SK-N-SH treated with all-trans-retinoic acid at 6 μM for 48 hours (cell line): ENCODE measurements around the gene OR4C45.

Experiments
- CSDC2 ChIP-seq: fragments of 250-450 bp; sonication (Bioruptor Pico); IDR thresholded peaks from 2 replicates; pipeline ENCODE4 v1.5.0; 2020; ENCODE audit warnings: mild to moderate bottlenecking, moderate library complexity
- PPARA ChIP-seq: fragments of 250-450 bp; sonication (Bioruptor Pico); IDR thresholded peaks from 2 replicates; pipeline ENCODE4 v1.5.0; 2020; ENCODE audit warnings: mild to moderate bottlenecking, borderline replicate concordance
- RARB ChIP-seq: fragments of 250-450 bp; sonication (Bioruptor Pico); IDR thresholded peaks from 2 replicates; pipeline ENCODE4 v1.8.0; 2021; ENCODE audit warnings: mild to moderate bottlenecking, moderate library complexity
- TCF4 ChIP-seq: fragments of 250-450 bp; sonication (Bioruptor Pico); IDR thresholded peaks from 2 replicates; pipeline ENCODE4 v1.8.0; 2021; ENCODE audit warnings: mild to moderate bottlenecking, moderate library complexity, borderline replicate concordance
- ZC3H10 ChIP-seq: fragments of 250-450 bp; sonication (Bioruptor Pico); IDR thresholded peaks from 2 replicates; pipeline ENCODE4 v1.5.1; 2021; ENCODE audit warnings: mild to moderate bottlenecking, moderate library complexity
- ZFP30 ChIP-seq: fragments of 450-650 bp; formaldehyde crosslinking; IDR thresholded peaks from 2 replicates; pipeline ENCODE4 v1.5.0; 2022; ENCODE audit warnings: mild to moderate bottlenecking, moderate library complexity
- ZNF565 ChIP-seq: fragments of 450-650 bp; formaldehyde crosslinking; conservative IDR thresholded peaks from 2 replicates; pipeline ENCODE4 v1.5.0; 2020; ENCODE audit warnings: low read depth, mild to moderate bottlenecking, moderate library complexity
- ZNF70 ChIP-seq: fragments of 450-650 bp; formaldehyde crosslinking; IDR thresholded peaks from 2 replicates; pipeline ENCODE4 v1.5.0; 2020; ENCODE audit warnings: mild to moderate bottlenecking, moderate library complexity
- TF ChIP-seq, protein P1 (sequence below): fragments of 250-450 bp; sonication (Bioruptor Pico); IDR thresholded peaks from 2 replicates; pipeline ENCODE4 v1.8.0; 2020; ENCODE audit warnings: mild to moderate bottlenecking, moderate library complexity, borderline replicate concordance
- TF ChIP-seq, protein P2 (sequence below): fragments of 250-450 bp; sonication (Bioruptor Pico); IDR thresholded peaks from 2 replicates; pipeline ENCODE4 v1.5.1; 2021; ENCODE audit warnings: mild to moderate bottlenecking, moderate library complexity

DNA sequence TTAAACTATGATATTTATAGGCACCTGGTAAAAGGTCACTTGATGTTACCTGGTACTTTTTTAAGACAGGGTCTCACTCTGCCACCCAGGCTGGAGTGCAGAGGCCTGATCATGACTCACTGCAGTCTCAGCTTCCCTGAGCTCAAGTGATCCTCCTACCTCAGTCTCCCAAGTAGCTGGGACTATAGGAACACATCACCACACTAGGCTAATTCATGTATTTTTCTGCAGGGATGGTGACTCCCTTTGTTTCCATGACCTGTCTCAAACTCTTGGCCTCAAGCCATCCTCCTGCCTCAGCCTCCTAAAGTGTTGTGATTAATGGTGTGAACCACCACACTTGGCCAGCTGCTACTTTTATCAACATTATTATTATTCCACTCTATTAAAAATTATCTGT is 47.6 kb downstream of the OR4C45 start:
- TF ChIP-seq ZC3H10 (CRISPR knock-in tag), result no peak
- TF ChIP-seq ZFP30, result no peak
- TF ChIP-seq, protein P1, sequence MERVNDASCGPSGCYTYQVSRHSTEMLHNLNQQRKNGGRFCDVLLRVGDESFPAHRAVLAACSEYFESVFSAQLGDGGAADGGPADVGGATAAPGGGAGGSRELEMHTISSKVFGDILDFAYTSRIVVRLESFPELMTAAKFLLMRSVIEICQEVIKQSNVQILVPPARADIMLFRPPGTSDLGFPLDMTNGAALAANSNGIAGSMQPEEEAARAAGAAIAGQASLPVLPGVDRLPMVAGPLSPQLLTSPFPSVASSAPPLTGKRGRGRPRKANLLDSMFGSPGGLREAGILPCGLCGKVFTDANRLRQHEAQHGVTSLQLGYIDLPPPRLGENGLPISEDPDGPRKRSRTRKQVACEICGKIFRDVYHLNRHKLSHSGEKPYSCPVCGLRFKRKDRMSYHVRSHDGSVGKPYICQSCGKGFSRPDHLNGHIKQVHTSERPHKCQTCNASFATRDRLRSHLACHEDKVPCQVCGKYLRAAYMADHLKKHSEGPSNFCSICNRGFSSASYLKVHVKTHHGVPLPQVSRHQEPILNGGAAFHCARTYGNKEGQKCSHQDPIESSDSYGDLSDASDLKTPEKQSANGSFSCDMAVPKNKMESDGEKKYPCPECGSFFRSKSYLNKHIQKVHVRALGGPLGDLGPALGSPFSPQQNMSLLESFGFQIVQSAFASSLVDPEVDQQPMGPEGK (CRISPR knock-in tag), result no peak
- TF ChIP-seq, protein P2, sequence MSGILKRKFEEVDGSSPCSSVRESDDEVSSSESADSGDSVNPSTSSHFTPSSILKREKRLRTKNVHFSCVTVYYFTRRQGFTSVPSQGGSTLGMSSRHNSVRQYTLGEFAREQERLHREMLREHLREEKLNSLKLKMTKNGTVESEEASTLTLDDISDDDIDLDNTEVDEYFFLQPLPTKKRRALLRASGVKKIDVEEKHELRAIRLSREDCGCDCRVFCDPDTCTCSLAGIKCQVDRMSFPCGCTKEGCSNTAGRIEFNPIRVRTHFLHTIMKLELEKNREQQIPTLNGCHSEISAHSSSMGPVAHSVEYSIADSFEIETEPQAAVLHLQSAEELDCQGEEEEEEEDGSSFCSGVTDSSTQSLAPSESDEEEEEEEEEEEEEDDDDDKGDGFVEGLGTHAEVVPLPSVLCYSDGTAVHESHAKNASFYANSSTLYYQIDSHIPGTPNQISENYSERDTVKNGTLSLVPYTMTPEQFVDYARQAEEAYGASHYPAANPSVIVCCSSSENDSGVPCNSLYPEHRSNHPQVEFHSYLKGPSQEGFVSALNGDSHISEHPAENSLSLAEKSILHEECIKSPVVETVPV (CRISPR knock-in tag), result no peak
- no peak for TF ChIP-seq CSDC2 (CRISPR knock-in tag)
- no peak for TF ChIP-seq PPARA (CRISPR knock-in tag)
- no peak for TF ChIP-seq RARB (CRISPR knock-in tag)
- TF ChIP-seq ZNF565 (CRISPR knock-in tag), result no peak
- no peak for TF ChIP-seq TCF4
- no peak for TF ChIP-seq ZNF70 (CRISPR knock-in tag)
